Peyer's patch (tissue), 4 donors: ENCODE results near the gene IL10RB. TPM values are rescaled to one million over a fixed set of nuclear protein-coding genes. Genes with fewer than 3 reads are reported as not detected.

Experiments used
- DNase-seq, 3 donors: peaks; one replicate each; pipeline ENCODE4 v3.0.0-alpha.2; 2017 to 2019
- H3K27ac ChIP-seq, 4 donors: fragments of 200-600 bp; sonication (generic); one replicate each; pipeline ENCODE4 v1.5.1; 2016 to 2019
- H3K27me3 ChIP-seq, 2 donors: fragments of 200-600 bp; sonication (generic); one replicate each; pipeline ENCODE4 v1.5.1; 2019
- H3K36me3 ChIP-seq, 3 donors: fragments of 200-600 bp; sonication (generic); one replicate each; pipeline ENCODE4 v1.5.1; 2016 to 2019
- H3K4me1 ChIP-seq, 4 donors: fragments of 200-600 bp; sonication (generic); one replicate each; pipeline ENCODE4 v1.5.1; 2016 to 2019
- H3K4me3 ChIP-seq, 4 donors: fragments of 200-600 bp; sonication (generic); 1 replicate in 3 of 4; 2 replicates in 1 of 4; pipeline ENCODE4 v1.5.1; 2016 to 2019; ENCODE audit warnings: mild to moderate bottlenecking in 1 of 4
- H3K9me3 ChIP-seq, 4 donors: fragments of 200-600 bp; sonication (generic); one replicate each; pipeline ENCODE4 v1.5.1; 2016 to 2019; ENCODE audit warnings: mild to moderate bottlenecking in 1 of 4
- POLR2A ChIP-seq, 2 donors: fragments of 450-650 bp; IDR thresholded peaks; one replicate each; pipeline ENCODE4 v1.5.1; 2017; ENCODE audit warnings: antibody characterized with exemption in 2 of 2, mild to moderate bottlenecking in 2 of 2, moderate library complexity in 2 of 2
- total RNA-seq, 4 donors: library from RNA; depleted of rRNA; stranded (reverse); fragments of >200 nt; gene quantifications; one replicate each; pipeline ENCODE4 v1.1.0, GENCODE V29; 2016
- TF ChIP-seq, protein P1 (sequence below), 6 experiments: fragments of 450-650 bp in 4 of 6; fragments of 200-600 bp in 2 of 6; sonication (generic) in 1 of 6; IDR thresholded peaks; one replicate each; pipeline ENCODE4 v1.5.1; 2017 to 2019; ENCODE audit warnings: antibody characterized with exemption in 6 of 6, mild to moderate bottlenecking in 3 of 6, moderate library complexity in 1 of 6

The IL10RB gene
- total RNA-seq, 4 donors from 2014 or later: 6.6 to 95.6 (median 74.0) TPM

- Histone ChIP-seq H3K27me3 (no peaks in the 10 kb centered on the region), H3K4me3 (no peak overlapping the region), H3K4me1 (peaks cover 4 to 22% (median 15%) of the 10 kb centered on the region in 4 donors), H3K9me3 (no peaks in the 10 kb centered on the region), H3K27ac (peak overlapping the region; percentile 43 to 70 (median 53)), H3K36me3 (peaks cover 0 to 9% (median 0%) of the 10 kb centered on the region in 3 donors)
- no peak for DNase-seq
- TF ChIP-seq POLR2A (IDR thresholded peaks at IDR 0.05): no peak
- TF ChIP-seq, protein P1, sequence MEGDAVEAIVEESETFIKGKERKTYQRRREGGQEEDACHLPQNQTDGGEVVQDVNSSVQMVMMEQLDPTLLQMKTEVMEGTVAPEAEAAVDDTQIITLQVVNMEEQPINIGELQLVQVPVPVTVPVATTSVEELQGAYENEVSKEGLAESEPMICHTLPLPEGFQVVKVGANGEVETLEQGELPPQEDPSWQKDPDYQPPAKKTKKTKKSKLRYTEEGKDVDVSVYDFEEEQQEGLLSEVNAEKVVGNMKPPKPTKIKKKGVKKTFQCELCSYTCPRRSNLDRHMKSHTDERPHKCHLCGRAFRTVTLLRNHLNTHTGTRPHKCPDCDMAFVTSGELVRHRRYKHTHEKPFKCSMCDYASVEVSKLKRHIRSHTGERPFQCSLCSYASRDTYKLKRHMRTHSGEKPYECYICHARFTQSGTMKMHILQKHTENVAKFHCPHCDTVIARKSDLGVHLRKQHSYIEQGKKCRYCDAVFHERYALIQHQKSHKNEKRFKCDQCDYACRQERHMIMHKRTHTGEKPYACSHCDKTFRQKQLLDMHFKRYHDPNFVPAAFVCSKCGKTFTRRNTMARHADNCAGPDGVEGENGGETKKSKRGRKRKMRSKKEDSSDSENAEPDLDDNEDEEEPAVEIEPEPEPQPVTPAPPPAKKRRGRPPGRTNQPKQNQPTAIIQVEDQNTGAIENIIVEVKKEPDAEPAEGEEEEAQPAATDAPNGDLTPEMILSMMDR (IDR thresholded peaks at IDR 0.05): no peak
Measured at GRCh38 chr21:33301632-33302002, 35.5 kb downstream of the IL10RB start.

- H3K9me3 ChIP-seq: no peaks in the 10 kb centered on the region
- H3K4me3 ChIP-seq: no peak overlapping the region
- H3K36me3 ChIP-seq: peaks cover 0 to 5% (median 0%) of the 10 kb centered on the region in 3 donors
- H3K27me3 ChIP-seq: no peaks in the 10 kb centered on the region
- peak overlapping the region in 3 of 4 donors; percentile 47 to 70 (median 59) for H3K27ac ChIP-seq
- no peak for TF ChIP-seq POLR2A (IDR thresholded peaks at IDR 0.05)
- TF ChIP-seq, protein P1 (IDR thresholded peaks at IDR 0.05): no peak
- no peak for DNase-seq
- H3K4me1 ChIP-seq: peaks cover 4 to 22% (median 15%) of the 10 kb centered on the region in 4 donors
Measured at GRCh38 chr21:33302055-33302454, 35.9 kb downstream of the IL10RB start.

- H3K27me3 ChIP-seq: no peaks in the 10 kb centered on the region
- H3K4me3 ChIP-seq: no peak overlapping the region
- H3K4me1 ChIP-seq: peaks cover 4 to 22% (median 15%) of the 10 kb centered on the region in 4 donors
- H3K36me3 ChIP-seq: no peaks in the 10 kb centered on the region
- TF ChIP-seq POLR2A (IDR thresholded peaks at IDR 0.05): no peak
- TF ChIP-seq, protein P1 (IDR thresholded peaks at IDR 0.05): no peak
- H3K27ac ChIP-seq: no peak overlapping the region
- H3K9me3 ChIP-seq: no peaks in the 10 kb centered on the region
- DNase-seq: no peak
Measured at GRCh38 chr21:33302796-33303195, 36.6 kb downstream of the IL10RB start.

DNA sequence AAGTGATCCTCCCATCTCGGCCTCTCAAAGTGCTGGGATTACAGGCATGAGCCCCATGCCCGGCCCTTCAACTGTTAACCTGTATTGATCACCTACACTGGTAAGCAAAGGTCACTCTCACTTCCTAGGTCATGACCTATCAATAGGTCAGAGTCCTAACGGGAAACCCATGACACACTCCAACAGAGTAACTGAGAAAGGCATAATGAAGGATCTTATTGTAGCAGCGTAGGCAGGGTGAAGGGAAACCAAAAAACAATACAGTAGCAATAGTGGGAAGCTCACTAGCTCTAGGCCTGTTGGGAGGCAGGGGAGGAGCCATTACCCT, 39.1 kb downstream of the IL10RB start:
- Histone ChIP-seq H3K4me3 (no peak overlapping the region), H3K4me1 (peaks cover 4 to 12% (median 8%) of the 10 kb centered on the region in 4 donors), H3K9me3 (no peaks in the 10 kb centered on the region), H3K27me3 (no peaks in the 10 kb centered on the region), H3K36me3 (no peaks in the 10 kb centered on the region), H3K27ac (no peak overlapping the region)
- no peak for TF ChIP-seq POLR2A (IDR thresholded peaks at IDR 0.05)
- TF ChIP-seq, protein P1 (IDR thresholded peaks at IDR 0.05): no peak
- no peak for DNase-seq

- Histone ChIP-seq H3K4me3 (no peak overlapping the region), H3K36me3 (no peaks in the 10 kb centered on the region), H3K9me3 (no peaks in the 10 kb centered on the region), H3K27me3 (no peaks in the 10 kb centered on the region), H3K4me1 (peaks cover 4 to 10% (median 6%) of the 10 kb centered on the region in 4 donors), H3K27ac (no peak overlapping the region)
- no peak for DNase-seq
- TF ChIP-seq, protein P1 (IDR thresholded peaks at IDR 0.05): no peak
- TF ChIP-seq POLR2A (IDR thresholded peaks at IDR 0.05): no peak
Measured at GRCh38 chr21:33305938-33306337, 39.8 kb downstream of the IL10RB start.
